K562 (cell line): Measurements from ENCODE around the gene PTGR3. TPM values are rescaled to one million over a fixed set of nuclear protein-coding genes. Genes with fewer than 3 reads are reported as not detected.

Experiments used
- ATAC-seq: fragments of 200-7000 bp; cut with Tn5 transposase; 3 replicates; pipeline ENCODE4 v1.9.1; 2020; ENCODE audit warnings: moderate library complexity
- BruUV-seq: library from RNA; stranded (reverse); fragments of 400-500 nt; replicated peaks from 2 replicates; lab custom pipeline; 2021; lab: Mats Ljungman, UMichigan
- CTCF ChIA-PET: fragments of 300-600 bp; formaldehyde crosslinking; extraction: SDS; loops from one replicate; lab custom pipeline; 2021; ENCODE audit warnings: low intra/inter-chr PET ratio; lab: Yijun Ruan, JAX
- POLR2A ChIA-PET: fragments of 300-600, 350-650 bp; sonication (Branson Sonifier 250); formaldehyde crosslinking; extraction: SDS; loops from one replicate; lab custom pipeline; 2021; ENCODE audit warnings: antibody characterized with exemption, inconsistent platforms; lab: Yijun Ruan, JAX
- DNase-seq, 4 experiments: peaks; one replicate each; pipeline versions ENCODE4 v3.0.0 to v3.0.0-alpha.2; 2011 to 2018; ENCODE audit warnings: low spot score in 3 of 4, mixed read lengths in 3 of 4; ENCODE audit errors: extremely low read depth in 1 of 4
- FAIRE-seq: peaks from 2 replicates; lab custom pipeline; 2011; peaks lifted over from hg19 to GRCh38; lab: Jason Lieb, UNC
- H2AFZ ChIP-seq: 2 replicates; pipeline ENCODE4 v1.6.0; 2011; ENCODE audit warnings: low read depth, low read length, control low read depth, inconsistent platforms
- H3K27ac ChIP-seq: fragments of 200-600 bp; 3 replicates; pipeline ENCODE4 v1.8.0; 2011; ENCODE audit warnings: low read depth, mild to moderate bottlenecking, control low read depth, inconsistent platforms, low read length, moderate library complexity, mixed read lengths; ENCODE audit errors: extremely low read depth
- H3K27me3 ChIP-seq, 2 experiments: fragments of 300-600 bp in 1 of 2; 2 replicates in 1 of 2; 3 replicates in 1 of 2; pipeline versions ENCODE4 v1.6.0 to v1.8.0; 2011; ENCODE audit warnings: inconsistent platforms in 2 of 2, low read length in 2 of 2, mild to moderate bottlenecking in 1 of 2, mixed read lengths in 1 of 2, moderate library complexity in 1 of 2; ENCODE audit not compliant: control insufficient read depth in 2 of 2, insufficient read depth in 2 of 2
- H3K36me3 ChIP-seq: fragments of 300-600 bp; 3 replicates; pipeline ENCODE4 v1.8.0; 2011; ENCODE audit warnings: mild to moderate bottlenecking, low read length, inconsistent platforms; ENCODE audit not compliant: control insufficient read depth, insufficient read depth
- H3K4me1 ChIP-seq, 2 experiments: fragments of 200-600 bp in 1 of 2; replicated peaks in 1 of 2; 2 replicates in 1 of 2; 3 replicates in 1 of 2; pipeline versions ENCODE4 v1.5.1 to v1.8.0; 2011; ENCODE audit warnings: inconsistent platforms in 2 of 2, low read length in 2 of 2, mild to moderate bottlenecking in 1 of 2, mixed read lengths in 1 of 2, moderate library complexity in 1 of 2; ENCODE audit not compliant: control insufficient read depth in 2 of 2, insufficient read depth in 2 of 2
- H3K4me2 ChIP-seq: 2 replicates; pipeline ENCODE4 v1.6.1; 2011; ENCODE audit warnings: low read length, control low read depth, inconsistent platforms, mixed read lengths; ENCODE audit not compliant: insufficient read depth
- H3K4me3 ChIP-seq: fragments of 200-600 bp; sonication (generic), shearing (Covaris generic); 2 replicates; pipeline ENCODE4 v1.5.1; 2016; ENCODE audit warnings: control low read depth, inconsistent platforms
- H3K79me2 ChIP-seq: fragments of 200-600 bp; 3 replicates; pipeline ENCODE4 v1.8.0; 2011; ENCODE audit warnings: low read length, inconsistent platforms; ENCODE audit not compliant: control insufficient read depth, insufficient read depth
- H3K9ac ChIP-seq, 2 experiments: 2 replicates each; pipeline versions ENCODE4 v1.6.0 to v1.6.1; 2011; ENCODE audit warnings: low read depth in 2 of 2, low read length in 2 of 2, control low read depth in 1 of 2, inconsistent platforms in 1 of 2, mild to moderate bottlenecking in 1 of 2, mixed read lengths in 1 of 2; ENCODE audit not compliant: insufficient read depth in 1 of 2
- H3K9me1 ChIP-seq: one replicate; pipeline ENCODE4 v1.6.0; 2011; ENCODE audit warnings: inconsistent platforms, mild to moderate bottlenecking, low read length, moderate library complexity; ENCODE audit not compliant: control insufficient read depth, insufficient read depth
- H3K9me3 ChIP-seq: replicated peaks from 2 replicates; pipeline ENCODE4 v1.5.1; 2011; ENCODE audit warnings: low read depth, low read length, inconsistent platforms; ENCODE audit not compliant: control insufficient read depth, insufficient read depth
- H4K20me1 ChIP-seq: replicated peaks from 2 replicates; pipeline ENCODE4 v1.6.1; 2011; ENCODE audit warnings: low read length, inconsistent platforms, mixed read lengths; ENCODE audit not compliant: control insufficient read depth, insufficient read depth
- BRD9 ChIP-seq: fragments of 450-650 bp; IDR thresholded peaks from 2 replicates; pipeline ENCODE4 v1.6.1; 2018; ENCODE audit warnings: low read depth; ENCODE audit not compliant: partially characterized antibody
- HSF4 ChIP-seq: fragments of 250-450 bp; sonication (Bioruptor Pico); IDR thresholded peaks from 2 replicates; pipeline ENCODE4 v2.1.2; 2022; ENCODE audit warnings: mild to moderate bottlenecking, moderate library complexity, borderline replicate concordance
- NRF1 ChIP-seq, 2 experiments: fragments of 450-650 bp; IDR thresholded peaks in 1 of 2; conservative IDR thresholded peaks in 1 of 2; 2 replicates each; pipeline ENCODE4 v1.6.1; 2014; ENCODE audit warnings: mild to moderate bottlenecking in 2 of 2
- STAG1 ChIP-seq: sonication (generic); formaldehyde crosslinking; IDR thresholded peaks from 2 replicates; pipeline ENCODE4 v1.5.0; 2020; ENCODE audit warnings: missing genetic modification reagents, borderline replicate concordance
- TARDBP ChIP-seq: fragments of 450-650 bp; IDR thresholded peaks from 2 replicates; pipeline ENCODE4 v1.6.1; 2016
- ZNF57 ChIP-seq: fragments of 450-650 bp; formaldehyde crosslinking; IDR thresholded peaks from 2 replicates; pipeline ENCODE4 v1.4.0; 2020; ENCODE audit warnings: mild to moderate bottlenecking, moderate library complexity
- WGBS: fragments of 100-300 bp; shearing (Covaris generic); methylation state at CpG from one replicate; pipeline ENCODE4 v1.1.6; 2016; ENCODE audit warnings: low coverage, mixed read lengths; ENCODE audit not compliant: insufficient coverage; ENCODE audit errors: missing lambda C conversion rate; 5-methylcytosine and 5-hydroxymethylcytosine counted together
- in situ Hi-C: fragments of 300-500 bp; cut with MboI; formaldehyde crosslinking; loops from 4 replicates; pipeline ENCODE4 v1.15.0; 2018; ENCODE audit warnings: inconsistent platforms, mixed read lengths
- intact Hi-C: fragments of 100-400 bp; cut with micrococcal nuclease; formaldehyde crosslinking; loops from 2 replicates; pipeline ENCODE4 v1.14.2; 2022
- polyA plus RNA-seq, 8 experiments: library from polyadenylated mRNA; depleted of rRNA in 4 of 8; stranded (reverse) in 5 of 8; unstranded in 3 of 8; fragments of >200 nt; fragmentation: Nextera tagmentation in 2 of 8; fragmentation: Illumina TruSeq in 1 of 8; extraction: Ambion mirVana in 2 of 8; extraction: Trizol in 1 of 8; gene quantifications; 2 replicates each; pipeline versions ENCODE4 v1.2.1 to v1.2.3, GENCODE V29; 2011 to 2014; ENCODE audit warnings: inconsistent platforms in 1 of 8, missing spikeins in 1 of 8
- total RNA-seq, 7 experiments: library from RNA; depleted of rRNA in 6 of 7; stranded (reverse); fragments of >200 nt in 6 of 7; fragmentation: Illumina TruSeq in 2 of 7; extraction: Trizol in 2 of 7; gene quantifications; 2 replicates each; pipeline versions ENCODE4 v1.2.1 to v1.2.3, GENCODE V29; 2011 to 2021; ENCODE audit warnings: low replicate concordance in 1 of 7
- TF ChIP-seq, protein P1 (sequence below): fragments of 250-450 bp; sonication (Bioruptor Pico); IDR thresholded peaks from 2 replicates; pipeline ENCODE4 v1.8.0; 2021; ENCODE audit warnings: moderate library complexity, mild to moderate bottlenecking, inconsistent platforms
- TF ChIP-seq, protein P2 (sequence below): fragments of 450-650 bp; IDR thresholded peaks from 2 replicates; pipeline ENCODE4 v1.6.1; 2016; ENCODE audit warnings: low read depth, mild to moderate bottlenecking, moderate library complexity
- TF ChIP-seq, protein P3 (sequence below), 2 experiments: IDR thresholded peaks in 1 of 2; conservative IDR thresholded peaks in 1 of 2; 2 replicates each; pipeline ENCODE4 v1.6.1; 2016; ENCODE audit warnings: low read depth in 2 of 2, mild to moderate bottlenecking in 1 of 2, missing compliant biosample characterization in 1 of 2, missing genetic modification characterization in 1 of 2, moderate library complexity in 1 of 2
- TF ChIP-seq, protein P4 (sequence below): fragments of 450-650 bp; IDR thresholded peaks from 2 replicates; pipeline ENCODE4 v1.6.1; 2016; ENCODE audit warnings: borderline replicate concordance
- TF ChIP-seq, protein P5 (sequence below): fragments of 450-650 bp; IDR thresholded peaks from 2 replicates; pipeline ENCODE4 v1.6.1; 2018; ENCODE audit warnings: mild to moderate bottlenecking, low read depth; ENCODE audit not compliant: partially characterized antibody

The PTGR3 gene
- total and polyA plus RNA-seq, 9 of the 15 experiments (the other 6 are each of a cell fraction or from before 2014, with no cell fraction given): 4.1 to 32.3 (median 15.3) TPM

- Histone ChIP-seq H3K4me3 (no peak overlapping the region), H3K79me2 (peaks cover 31% of the 10 kb centered on the region), H3K27ac (no peak overlapping the region), H3K4me2 (no peak overlapping the region), H2AFZ (no peak overlapping the region), H3K9me3 (no peaks in the 10 kb centered on the region), H3K9ac (no peak overlapping the region), H3K27me3 (no peaks in the 10 kb centered on the region), H3K9me1 (no peaks in the 10 kb centered on the region), H4K20me1 (no peaks in the 10 kb centered on the region), H3K4me1 (peaks cover 0 to 14% of the 10 kb centered on the region in 2 experiments; a peak in 3 of 5 replicates), H3K36me3 (peaks cover 25% of the 10 kb centered on the region; the same call in 2 of the 3 replicates)
- FAIRE-seq: no peak
- BruUV-seq: no TSS peak
- intact Hi-C loops: no loop called here
- in situ Hi-C loops: no loop called here
- POLR2A ChIA-PET: no interaction called here
- ATAC-seq: no peak
- no peak for DNase-seq
- CTCF ChIA-PET: no interaction called here
- WGBS: 98% methylated on average over 12 of the region's 13 CpGs
- TF ChIP-seq BRD9 (no peak), NRF1 (conservative IDR thresholded peaks at IDR 0.05 in 1 of 2, IDR thresholded peaks at IDR 0.05 in 1 of 2) (no peak), TARDBP (no peak), HSF4 (no peak), STAG1 (CRISPR knock-in tag) (no peak), ZNF57 (CRISPR knock-in tag) (no peak)
- TF ChIP-seq, protein P1, sequence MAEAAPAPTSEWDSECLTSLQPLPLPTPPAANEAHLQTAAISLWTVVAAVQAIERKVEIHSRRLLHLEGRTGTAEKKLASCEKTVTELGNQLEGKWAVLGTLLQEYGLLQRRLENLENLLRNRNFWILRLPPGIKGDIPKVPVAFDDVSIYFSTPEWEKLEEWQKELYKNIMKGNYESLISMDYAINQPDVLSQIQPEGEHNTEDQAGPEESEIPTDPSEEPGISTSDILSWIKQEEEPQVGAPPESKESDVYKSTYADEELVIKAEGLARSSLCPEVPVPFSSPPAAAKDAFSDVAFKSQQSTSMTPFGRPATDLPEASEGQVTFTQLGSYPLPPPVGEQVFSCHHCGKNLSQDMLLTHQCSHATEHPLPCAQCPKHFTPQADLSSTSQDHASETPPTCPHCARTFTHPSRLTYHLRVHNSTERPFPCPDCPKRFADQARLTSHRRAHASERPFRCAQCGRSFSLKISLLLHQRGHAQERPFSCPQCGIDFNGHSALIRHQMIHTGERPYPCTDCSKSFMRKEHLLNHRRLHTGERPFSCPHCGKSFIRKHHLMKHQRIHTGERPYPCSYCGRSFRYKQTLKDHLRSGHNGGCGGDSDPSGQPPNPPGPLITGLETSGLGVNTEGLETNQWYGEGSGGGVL (CRISPR knock-in tag): no peak
- TF ChIP-seq, protein P2, sequence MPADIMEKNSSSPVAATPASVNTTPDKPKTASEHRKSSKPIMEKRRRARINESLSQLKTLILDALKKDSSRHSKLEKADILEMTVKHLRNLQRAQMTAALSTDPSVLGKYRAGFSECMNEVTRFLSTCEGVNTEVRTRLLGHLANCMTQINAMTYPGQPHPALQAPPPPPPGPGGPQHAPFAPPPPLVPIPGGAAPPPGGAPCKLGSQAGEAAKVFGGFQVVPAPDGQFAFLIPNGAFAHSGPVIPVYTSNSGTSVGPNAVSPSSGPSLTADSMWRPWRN: no peak
- TF ChIP-seq, protein P3, sequence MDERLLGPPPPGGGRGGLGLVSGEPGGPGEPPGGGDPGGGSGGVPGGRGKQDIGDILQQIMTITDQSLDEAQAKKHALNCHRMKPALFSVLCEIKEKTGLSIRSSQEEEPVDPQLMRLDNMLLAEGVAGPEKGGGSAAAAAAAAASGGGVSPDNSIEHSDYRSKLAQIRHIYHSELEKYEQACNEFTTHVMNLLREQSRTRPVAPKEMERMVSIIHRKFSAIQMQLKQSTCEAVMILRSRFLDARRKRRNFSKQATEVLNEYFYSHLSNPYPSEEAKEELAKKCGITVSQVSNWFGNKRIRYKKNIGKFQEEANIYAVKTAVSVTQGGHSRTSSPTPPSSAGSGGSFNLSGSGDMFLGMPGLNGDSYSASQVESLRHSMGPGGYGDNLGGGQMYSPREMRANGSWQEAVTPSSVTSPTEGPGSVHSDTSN (CRISPR knock-in tag; IDR thresholded peaks at IDR 0.05; ENCODE audit: low read depth): no peak
- TF ChIP-seq, protein P3 (tag; conservative IDR thresholded peaks at IDR 0.05; ENCODE audit: low read depth): no peak
- TF ChIP-seq, protein P4, sequence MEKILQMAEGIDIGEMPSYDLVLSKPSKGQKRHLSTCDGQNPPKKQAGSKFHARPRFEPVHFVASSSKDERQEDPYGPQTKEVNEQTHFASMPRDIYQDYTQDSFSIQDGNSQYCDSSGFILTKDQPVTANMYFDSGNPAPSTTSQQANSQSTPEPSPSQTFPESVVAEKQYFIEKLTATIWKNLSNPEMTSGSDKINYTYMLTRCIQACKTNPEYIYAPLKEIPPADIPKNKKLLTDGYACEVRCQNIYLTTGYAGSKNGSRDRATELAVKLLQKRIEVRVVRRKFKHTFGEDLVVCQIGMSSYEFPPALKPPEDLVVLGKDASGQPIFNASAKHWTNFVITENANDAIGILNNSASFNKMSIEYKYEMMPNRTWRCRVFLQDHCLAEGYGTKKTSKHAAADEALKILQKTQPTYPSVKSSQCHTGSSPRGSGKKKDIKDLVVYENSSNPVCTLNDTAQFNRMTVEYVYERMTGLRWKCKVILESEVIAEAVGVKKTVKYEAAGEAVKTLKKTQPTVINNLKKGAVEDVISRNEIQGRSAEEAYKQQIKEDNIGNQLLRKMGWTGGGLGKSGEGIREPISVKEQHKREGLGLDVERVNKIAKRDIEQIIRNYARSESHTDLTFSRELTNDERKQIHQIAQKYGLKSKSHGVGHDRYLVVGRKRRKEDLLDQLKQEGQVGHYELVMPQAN: no peak
- TF ChIP-seq, protein P5, sequence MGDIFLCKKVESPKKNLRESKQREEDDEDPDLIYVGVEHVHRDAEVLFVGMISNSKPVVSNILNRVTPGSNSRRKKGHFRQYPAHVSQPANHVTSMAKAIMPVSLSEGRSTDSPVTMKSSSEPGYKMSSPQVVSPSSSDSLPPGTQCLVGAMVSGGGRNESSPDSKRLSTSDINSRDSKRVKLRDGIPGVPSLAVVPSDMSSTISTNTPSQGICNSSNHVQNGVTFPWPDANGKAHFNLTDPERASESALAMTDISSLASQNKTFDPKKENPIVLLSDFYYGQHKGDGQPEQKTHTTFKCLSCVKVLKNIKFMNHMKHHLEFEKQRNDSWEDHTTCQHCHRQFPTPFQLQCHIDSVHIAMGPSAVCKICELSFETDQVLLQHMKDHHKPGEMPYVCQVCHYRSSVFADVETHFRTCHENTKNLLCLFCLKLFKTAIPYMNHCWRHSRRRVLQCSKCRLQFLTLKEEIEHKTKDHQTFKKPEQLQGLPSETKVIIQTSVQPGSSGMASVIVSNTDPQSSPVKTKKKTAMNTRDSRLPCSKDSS: no peak
Observed at GRCh38 chr18:75200071-75200470, 8.9 kb downstream of the PTGR3 start.
